ENCODE measurements around the gene GSDMA. TPM values are rescaled to one million over a fixed set of nuclear protein-coding genes. Genes with fewer than 3 reads are reported as not detected.

The GSDMA gene
- total and polyA plus RNA-seq, 4 donors, result 0.06 to 0.23 (median 0.13) TPM

GRCh38 chr17:40019140-40019991 lies 56.6 kb downstream of the GSDMA start:
- H3K4me1 ChIP-seq (ENCODE audit: control insufficient read depth in 4 of 4, insufficient read depth in 4 of 4, low read length in 3 of 4), result peaks cover 0 to 13% (median under 1%) of the 10 kb centered on the region in 4 donors
- no peaks in the 10 kb centered on the region for H3K27me3 ChIP-seq (ENCODE audit: control insufficient read depth in 4 of 4, insufficient read depth in 4 of 4, low read length in 3 of 4)
- H3K9me3 ChIP-seq (ENCODE audit: control insufficient read depth in 4 of 4, low read length in 3 of 4), result no peaks in the 10 kb centered on the region
- H3K27ac ChIP-seq (ENCODE audit: low read depth in 1 of 2, low read length in 2 of 2), result no peak overlapping the region
- 89% methylated on average over 24 of the region's 24 CpGs for WGBS
- peaks cover 0 to 23% (median 11%) of the 10 kb centered on the region in 4 donors for H3K36me3 ChIP-seq (ENCODE audit: control insufficient read depth in 4 of 4, insufficient read depth in 3 of 4, low read depth in 1 of 4, low read length in 3 of 4)
- no peak for DNase-seq (ENCODE audit: low spot score)
- H3K4me3 ChIP-seq (ENCODE audit: low read depth in 1 of 3, low read length in 3 of 3), result no peak overlapping the region
- H3K9ac ChIP-seq (ENCODE audit: low read depth in 1 of 2, low read length in 2 of 2), result no peak overlapping the region
- TF ChIP-seq, protein P1, sequence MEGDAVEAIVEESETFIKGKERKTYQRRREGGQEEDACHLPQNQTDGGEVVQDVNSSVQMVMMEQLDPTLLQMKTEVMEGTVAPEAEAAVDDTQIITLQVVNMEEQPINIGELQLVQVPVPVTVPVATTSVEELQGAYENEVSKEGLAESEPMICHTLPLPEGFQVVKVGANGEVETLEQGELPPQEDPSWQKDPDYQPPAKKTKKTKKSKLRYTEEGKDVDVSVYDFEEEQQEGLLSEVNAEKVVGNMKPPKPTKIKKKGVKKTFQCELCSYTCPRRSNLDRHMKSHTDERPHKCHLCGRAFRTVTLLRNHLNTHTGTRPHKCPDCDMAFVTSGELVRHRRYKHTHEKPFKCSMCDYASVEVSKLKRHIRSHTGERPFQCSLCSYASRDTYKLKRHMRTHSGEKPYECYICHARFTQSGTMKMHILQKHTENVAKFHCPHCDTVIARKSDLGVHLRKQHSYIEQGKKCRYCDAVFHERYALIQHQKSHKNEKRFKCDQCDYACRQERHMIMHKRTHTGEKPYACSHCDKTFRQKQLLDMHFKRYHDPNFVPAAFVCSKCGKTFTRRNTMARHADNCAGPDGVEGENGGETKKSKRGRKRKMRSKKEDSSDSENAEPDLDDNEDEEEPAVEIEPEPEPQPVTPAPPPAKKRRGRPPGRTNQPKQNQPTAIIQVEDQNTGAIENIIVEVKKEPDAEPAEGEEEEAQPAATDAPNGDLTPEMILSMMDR (IDR thresholded peaks at IDR 0.05; ENCODE audit: low read depth, low read length, missing input control), result no peak
- no peak for TF ChIP-seq GABPA (IDR thresholded peaks at IDR 0.05 in 1 of 2, conservative IDR thresholded peaks at IDR 0.05 in 1 of 2)
- TF ChIP-seq EGR1 (IDR thresholded peaks at IDR 0.05; ENCODE audit: low read depth in 2 of 2), result no peak
- TF ChIP-seq SP1 (IDR thresholded peaks at IDR 0.05), result no peak
- TF ChIP-seq FOXA1 (IDR thresholded peaks at IDR 0.05), result no peak
- no peak for TF ChIP-seq TAF1 (conservative IDR thresholded peaks at IDR 0.05)
- no peak for TF ChIP-seq ATF3 (IDR thresholded peaks at IDR 0.05)
- TF ChIP-seq HNF4A (conservative IDR thresholded peaks at IDR 0.05), result no peak
- TF ChIP-seq RXRA (IDR thresholded peaks at IDR 0.05), result no peak
- TF ChIP-seq REST (IDR thresholded peaks at IDR 0.05), result no peak
- TF ChIP-seq, protein P2, sequence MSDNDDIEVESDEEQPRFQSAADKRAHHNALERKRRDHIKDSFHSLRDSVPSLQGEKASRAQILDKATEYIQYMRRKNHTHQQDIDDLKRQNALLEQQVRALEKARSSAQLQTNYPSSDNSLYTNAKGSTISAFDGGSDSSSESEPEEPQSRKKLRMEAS (IDR thresholded peaks at IDR 0.05), result no peak

GRCh38 chr17:40020146-40020545 lies 57.3 kb downstream of the GSDMA start:
- Histone ChIP-seq H3K27ac (ENCODE audit: low read depth in 1 of 2, low read length in 2 of 2) (no peak overlapping the region), H3K4me1 (ENCODE audit: control insufficient read depth in 4 of 4, insufficient read depth in 4 of 4, low read length in 3 of 4) (peaks cover 0 to 13% (median under 1%) of the 10 kb centered on the region in 4 donors), H3K9ac (ENCODE audit: low read depth in 1 of 2, low read length in 2 of 2) (no peak overlapping the region), H3K9me3 (ENCODE audit: control insufficient read depth in 4 of 4, low read length in 3 of 4) (no peaks in the 10 kb centered on the region), H3K4me3 (ENCODE audit: low read depth in 1 of 3, low read length in 3 of 3) (no peak overlapping the region), H3K27me3 (ENCODE audit: control insufficient read depth in 4 of 4, insufficient read depth in 4 of 4, low read length in 3 of 4) (no peaks in the 10 kb centered on the region), H3K36me3 (ENCODE audit: control insufficient read depth in 4 of 4, insufficient read depth in 3 of 4, low read depth in 1 of 4, low read length in 3 of 4) (peaks cover 0 to 27% (median 11%) of the 10 kb centered on the region in 4 donors)
- TF ChIP-seq JUND (IDR thresholded peaks at IDR 0.05) (no peak), FOXA2 (IDR thresholded peaks at IDR 0.05) (no peak), ATF3 (IDR thresholded peaks at IDR 0.05) (no peak), YY1 (IDR thresholded peaks at IDR 0.05) (no peak), HNF4G (IDR thresholded peaks at IDR 0.05) (no peak), FOXA1 (IDR thresholded peaks at IDR 0.05) (no peak), SP1 (IDR thresholded peaks at IDR 0.05) (no peak), HNF4A (conservative IDR thresholded peaks at IDR 0.05) (no peak)
- TF ChIP-seq, protein P2 (IDR thresholded peaks at IDR 0.05), result no peak
- TF ChIP-seq, protein P1 (IDR thresholded peaks at IDR 0.05; ENCODE audit: low read depth, low read length, missing input control), result no peak
- DNase-seq (ENCODE audit: low spot score), result no peak
- WGBS, result 97% methylated on average over 13 of the region's 13 CpGs
